Epithelial cell of esophagus (primary cell): ENCODE data around the gene GJB2.

ENCODE experiments used
- DNase-seq: peaks from one replicate; pipeline ENCODE4 v3.0.0; 2010; ENCODE audit warnings: low read depth
- H3K4me3 ChIP-seq: 2 replicates; pipeline ENCODE4 v1.5.1; 2011; ENCODE audit warnings: mild to moderate bottlenecking, low read length, control low read depth
- TF ChIP-seq, protein P1 (sequence below): IDR thresholded peaks from 2 replicates; pipeline ENCODE4 v1.5.1; 2011; ENCODE audit warnings: low read depth, mild to moderate bottlenecking, low read length, control low read depth, inconsistent platforms; ENCODE audit not compliant: insufficient read depth; ENCODE audit errors: missing control alignments

GJB2 gene

DNA sequence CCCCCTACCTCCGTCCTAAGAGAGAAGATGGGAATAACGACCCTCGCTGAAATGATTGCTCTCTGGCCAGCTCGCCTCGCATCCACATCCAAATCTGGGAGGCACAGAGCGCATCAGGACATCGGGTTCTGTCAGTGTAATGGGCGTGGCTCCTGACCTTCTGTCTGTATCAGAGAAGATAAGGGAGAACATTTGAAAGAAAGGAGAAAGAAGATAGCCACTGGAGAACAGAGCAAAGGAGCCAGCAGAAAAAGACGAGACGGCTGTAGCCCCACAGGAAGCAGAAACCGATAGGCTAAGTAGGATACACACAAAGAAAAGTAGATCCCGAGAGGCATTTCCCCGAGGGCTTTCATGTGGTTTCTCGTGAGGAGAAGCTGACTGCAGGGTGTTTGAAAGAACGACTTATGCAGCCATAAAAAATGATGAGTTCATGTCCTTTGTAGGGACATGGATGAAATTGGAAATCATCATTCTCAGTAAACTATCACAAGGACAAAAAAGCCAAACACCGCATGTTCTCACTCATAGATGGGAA lies 14.0 kb upstream of the GJB2 start:
- no peak for DNase-seq
- H3K4me3 ChIP-seq: no peak overlapping the region
- TF ChIP-seq, protein P1, sequence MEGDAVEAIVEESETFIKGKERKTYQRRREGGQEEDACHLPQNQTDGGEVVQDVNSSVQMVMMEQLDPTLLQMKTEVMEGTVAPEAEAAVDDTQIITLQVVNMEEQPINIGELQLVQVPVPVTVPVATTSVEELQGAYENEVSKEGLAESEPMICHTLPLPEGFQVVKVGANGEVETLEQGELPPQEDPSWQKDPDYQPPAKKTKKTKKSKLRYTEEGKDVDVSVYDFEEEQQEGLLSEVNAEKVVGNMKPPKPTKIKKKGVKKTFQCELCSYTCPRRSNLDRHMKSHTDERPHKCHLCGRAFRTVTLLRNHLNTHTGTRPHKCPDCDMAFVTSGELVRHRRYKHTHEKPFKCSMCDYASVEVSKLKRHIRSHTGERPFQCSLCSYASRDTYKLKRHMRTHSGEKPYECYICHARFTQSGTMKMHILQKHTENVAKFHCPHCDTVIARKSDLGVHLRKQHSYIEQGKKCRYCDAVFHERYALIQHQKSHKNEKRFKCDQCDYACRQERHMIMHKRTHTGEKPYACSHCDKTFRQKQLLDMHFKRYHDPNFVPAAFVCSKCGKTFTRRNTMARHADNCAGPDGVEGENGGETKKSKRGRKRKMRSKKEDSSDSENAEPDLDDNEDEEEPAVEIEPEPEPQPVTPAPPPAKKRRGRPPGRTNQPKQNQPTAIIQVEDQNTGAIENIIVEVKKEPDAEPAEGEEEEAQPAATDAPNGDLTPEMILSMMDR: no peak

DNA sequence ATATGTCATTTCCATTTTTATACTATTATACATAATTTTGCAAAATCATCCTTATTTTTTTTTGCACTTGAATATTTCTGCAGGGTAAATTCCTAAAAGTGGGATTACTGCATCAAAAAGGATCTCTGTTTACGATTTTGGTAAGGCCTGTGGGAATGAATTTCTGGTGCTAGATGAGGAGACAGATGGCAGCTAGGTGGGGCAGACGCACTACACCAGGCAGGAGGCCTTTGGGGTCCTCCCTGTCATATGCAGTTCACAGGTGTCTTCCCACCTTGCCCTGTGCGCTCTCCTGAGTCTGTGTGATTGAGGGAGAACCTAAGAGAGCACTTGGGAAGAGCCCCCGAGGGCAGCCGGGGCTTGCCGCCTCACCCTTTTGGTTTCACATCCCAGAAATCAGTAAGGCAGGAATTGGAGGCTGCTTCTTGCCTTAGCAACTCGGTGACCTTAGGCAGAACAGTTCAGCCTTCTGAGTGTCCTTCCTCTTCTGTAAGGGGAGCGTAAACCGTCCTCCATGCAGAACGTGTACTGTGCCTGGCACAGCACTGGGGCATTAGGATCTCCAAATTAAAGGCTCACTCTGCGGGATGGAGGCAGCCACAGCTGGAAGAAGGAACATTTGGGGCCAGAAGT lies 13.4 kb upstream of the GJB2 start:
- DNase-seq: no peak
- H3K4me3 ChIP-seq: no peak overlapping the region
- TF ChIP-seq, protein P1: no peak

DNA sequence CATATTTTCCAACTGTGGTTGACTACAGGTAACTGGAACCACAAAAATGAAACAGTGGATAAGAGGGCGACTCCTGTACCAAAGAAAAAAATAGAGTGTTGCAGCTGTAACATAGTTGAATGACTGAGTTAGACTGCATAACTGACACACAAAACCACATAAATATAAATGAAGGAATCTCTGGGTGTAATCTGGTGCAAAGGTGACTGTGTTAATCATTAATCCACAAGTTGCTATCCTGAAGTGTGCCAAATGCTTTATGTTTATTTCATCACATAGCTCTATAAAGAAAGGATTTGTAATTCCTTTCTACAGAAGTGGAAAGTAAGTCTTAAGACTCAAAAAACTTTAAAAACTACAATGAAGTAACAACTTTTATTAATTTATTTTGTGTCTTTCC lies 6.0 kb upstream of the GJB2 start:
- H3K4me3 ChIP-seq: no peak overlapping the region
- TF ChIP-seq, protein P1: no peak
- peak; percentile 50 for DNase-seq

DNA sequence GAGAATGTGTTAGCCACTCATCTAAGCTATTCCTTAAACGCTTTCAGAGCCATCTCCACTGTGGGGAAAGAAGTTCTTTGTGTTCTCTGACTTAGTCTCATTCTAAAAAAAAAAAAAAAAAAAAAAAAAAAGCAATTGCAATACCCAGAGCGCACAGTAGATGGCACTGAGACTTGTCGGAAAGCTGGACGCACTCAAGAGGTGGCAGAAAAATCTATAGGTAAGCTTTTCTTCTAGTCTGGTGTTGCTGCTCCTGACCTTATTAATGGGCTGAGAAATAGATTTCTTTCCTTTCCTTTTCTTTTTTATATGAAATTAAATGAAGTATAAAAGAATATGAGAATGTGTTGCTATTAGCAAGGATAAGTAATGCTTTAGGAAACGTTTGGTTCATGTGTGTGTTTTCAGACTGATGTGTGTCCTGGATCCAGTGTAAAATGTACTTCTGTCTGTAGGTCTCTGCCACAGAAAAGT lies 4.7 kb upstream of the GJB2 start:
- peak; percentile 63 for DNase-seq
- no peak overlapping the region for H3K4me3 ChIP-seq
- TF ChIP-seq, protein P1: peak; percentile 83

DNA sequence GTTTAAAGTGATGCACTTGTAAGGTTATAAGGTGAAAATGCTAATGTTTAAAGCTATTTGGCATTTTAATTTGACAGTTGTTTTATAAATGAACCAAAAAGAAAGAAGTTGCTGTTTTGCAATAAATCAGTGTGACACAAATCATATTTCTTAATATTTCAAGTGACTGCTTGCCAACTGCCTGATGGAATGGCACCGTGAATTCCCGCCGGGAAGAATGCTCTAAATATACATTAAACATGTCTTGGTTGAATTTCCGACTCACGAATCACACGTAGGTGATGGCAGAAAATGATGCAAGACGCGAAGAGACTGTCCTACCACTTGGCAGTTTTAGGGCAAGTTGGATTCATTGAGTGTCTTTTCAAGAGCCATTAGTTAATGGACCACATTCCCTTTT lies 3.1 kb upstream of the GJB2 start:
- peak; percentile 71 for DNase-seq
- TF ChIP-seq, protein P1: no peak
- no peak overlapping the region for H3K4me3 ChIP-seq

DNA sequence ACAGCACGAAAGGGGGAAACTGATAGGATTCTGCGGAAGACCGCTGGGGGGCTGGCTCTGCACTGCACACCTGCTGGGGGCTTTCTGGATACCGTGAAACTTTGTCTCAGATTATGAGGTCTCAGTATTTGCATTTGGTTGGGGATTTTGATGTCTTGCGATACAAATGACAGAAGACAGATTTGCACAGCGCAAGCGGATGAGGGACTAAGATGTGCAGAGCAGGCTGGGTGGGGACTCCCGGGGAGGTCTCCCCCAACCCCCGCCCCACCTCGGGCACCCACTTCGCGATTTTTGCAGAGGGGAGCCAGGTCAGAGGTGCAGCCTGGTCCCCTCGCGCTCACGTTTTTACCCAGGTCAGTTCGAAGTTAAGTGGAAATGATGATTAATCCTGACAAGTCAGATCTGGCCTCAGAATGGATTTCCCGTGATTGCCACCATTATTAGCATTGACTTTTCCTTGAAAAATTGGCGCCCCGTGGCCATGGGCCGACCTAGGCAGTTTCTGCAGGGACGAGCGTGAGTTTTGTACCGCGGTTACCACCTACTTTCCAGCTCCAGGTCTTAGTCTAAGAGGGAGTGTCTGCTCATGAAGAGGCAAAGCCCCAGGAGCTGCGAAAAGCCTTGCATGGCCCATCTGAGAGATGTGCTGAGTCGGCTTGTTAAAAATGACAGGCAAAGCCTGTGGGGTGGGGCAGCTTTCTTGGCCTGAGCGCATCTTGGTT lies 1.3 kb upstream of the GJB2 start:
- peak; percentile 79 for DNase-seq
- H3K4me3 ChIP-seq: peak overlapping the region; percentile 80
- TF ChIP-seq, protein P1: no peak
